Heart left ventricle (tissue), 16 donors: ENCODE results near the gene NCOA3. TPM values are rescaled to one million over a fixed set of nuclear protein-coding genes. Genes with fewer than 3 reads are reported as not detected.
A peak's percentile ranks its signal among the peaks of the same experiment; 100 is the strongest.

ENCODE experiments used
- ATAC-seq, 4 donors: fragments of 200-7000 bp; cut with Tn5 transposase; one replicate each; pipeline ENCODE4 v1.9.1; 2020 to 2022; ENCODE audit warnings: moderate library complexity in 4 of 4, mild to moderate bottlenecking in 3 of 4, moderate number of reproducible peaks in 1 of 4
- DNase-seq, 5 donors: peaks; one replicate each; pipeline ENCODE4 v3.0.0-alpha.2; 2020
- H3K27ac ChIP-seq, 12 donors: fragments of 200-600 bp; sonication (generic) in 4 of 12; one replicate each; pipeline versions ENCODE4 v1.5.0 to v1.8.0; 2016 to 2022; ENCODE audit warnings: mild to moderate bottlenecking in 2 of 12
- H3K27me3 ChIP-seq, 9 donors: fragments of 200-600 bp; sonication (generic) in 2 of 9; one replicate each; pipeline versions ENCODE4 v1.5.1 to v1.8.0; 2016 to 2022; ENCODE audit warnings: mild to moderate bottlenecking in 3 of 9
- H3K36me3 ChIP-seq, 9 donors: fragments of 200-600 bp; sonication (generic) in 2 of 9; one replicate each; pipeline versions ENCODE4 v1.5.0 to v1.8.0; 2018 to 2022; ENCODE audit warnings: mild to moderate bottlenecking in 2 of 9
- H3K4me1 ChIP-seq, 12 donors: fragments of 200-600 bp; sonication (generic) in 4 of 12; one replicate each; pipeline versions ENCODE4 v1.5.0 to v1.8.0; 2016 to 2022; ENCODE audit warnings: mild to moderate bottlenecking in 3 of 12
- H3K4me3 ChIP-seq, 12 donors: fragments of 200-600 bp; sonication (generic) in 4 of 12; one replicate each; pipeline versions ENCODE4 v1.5.0 to v1.8.0; 2017 to 2022; ENCODE audit warnings: mild to moderate bottlenecking in 9 of 12, moderate library complexity in 4 of 12
- H3K9me3 ChIP-seq, 12 donors: fragments of 200-600 bp; sonication (generic) in 4 of 12; one replicate each; pipeline versions ENCODE4 v1.5.0 to v1.8.0; 2016 to 2022; ENCODE audit warnings: mild to moderate bottlenecking in 1 of 12
- CTCF ChIP-seq, 12 donors: fragments of 200-600 bp; sonication (generic) in 4 of 12; IDR thresholded peaks; one replicate each; pipeline versions ENCODE4 v1.5.0 to v1.8.0; 2018 to 2022; ENCODE audit warnings: antibody characterized with exemption in 12 of 12, mild to moderate bottlenecking in 5 of 12
- POLR2A ChIP-seq, 2 donors: fragments of 450-650 bp; IDR thresholded peaks; one replicate each; pipeline ENCODE4 v1.6.1; 2017; ENCODE audit warnings: antibody characterized with exemption in 2 of 2, mild to moderate bottlenecking in 2 of 2, moderate library complexity in 2 of 2
- WGBS, 4 donors: extraction: QIAGEN DNeasy Blood & Tissue Kit in 2 of 4; methylation state at CpG; one replicate each; pipeline versions ENCODE4 v1.1.5 to v1.1.7; 2013 to 2018; 5-methylcytosine and 5-hydroxymethylcytosine counted together
- intact Hi-C, 10 donors: fragments of 100-400 bp; cut with DNase I; formaldehyde crosslinking; loops; one replicate each; pipeline versions ENCODE4 v1.11.1 to v1.14.2; 2022
- polyA plus RNA-seq, 2 donors: library from polyadenylated mRNA; stranded (reverse); fragments of 200-250 nt; gene quantifications; one replicate each; pipeline ENCODE4 v1.2.3, GENCODE V29; 2013
- total RNA-seq, 9 donors: library from RNA; depleted of rRNA in 2 of 9; stranded (reverse); fragments of >200 nt in 2 of 9; fragmentation: NEBNext Ultra II Directional in 3 of 9; extraction: Animal tissue kit (Norgen Biotek cat#: 25700) in 3 of 9; gene quantifications; one replicate each; pipeline versions ENCODE4 v1.1.0 to v1.2.4, GENCODE V29; 2016 to 2023
- donor health status: ischemic (EF 13 %, LVEDD 7.1; RV severe dilation, severe dysfunction).
- donor health status: healthy with polysubstance abuse.
- donor health status: DM: no; HTN: yes; CAD: no.
- donor health status: DM: no; HTN: no; CAD: no.
- donor health status: ischemic (EF 25% LVEDD 6.9; RV normal size, moderate dysfunction).
- donor health status: ischemic (EF 25% LVEDD 5.7; RV mildly dilated, moderate dysfunction).
- donor health status: healthy.
- donor health status: DM: yes; HTN: yes; CAD: no.
- donor health status: ischemic (EF 35%, LVEDD 5.7; RV mildly dilated, moderate dysfunction).
- donor health status: nonischemic (EF 11% LVEDD 7.7; RV severe dilation, severe dysfunction).
- donor health status: DM: yes; HTN: yes; CAD: no.
- donor health status: PGD.
- donor health status: ischemic (EF 29% LVEDD 5.4; RV normal size, mild dysfunction).
- donor health status: nonischemic (EF 23%, LVEDD 6.1; RV moderate dilation, normal function).

NCOA3 gene
- total and polyA plus RNA-seq, 11 donors, result 6.7 to 39.3 (median 25.3) TPM

- intact Hi-C loops, result loop anchor here in 1 of 10 donors (10.0 kb wide), 1 partner anchor 215 kb away; no protein-coding TSS in a partner anchor
- Histone ChIP-seq H3K27ac (peak overlapping the region in 9 of 12 donors; percentile 23 to 74 (median 55)), H3K9me3 (no peaks in the 10 kb centered on the region), H3K27me3 (no peaks in the 10 kb centered on the region), H3K36me3 (no peaks in the 10 kb centered on the region), H3K4me3 (no peak overlapping the region), H3K4me1 (peaks cover 0 to 11% (median 6%) of the 10 kb centered on the region in 12 donors)
- DNase-seq (no peak), ATAC-seq (no peak)
- 88 to 95% (median 92%) methylated on average over 6 of the region's 6 CpGs for WGBS, 4 donors
- TF ChIP-seq POLR2A (IDR thresholded peaks at IDR 0.05) (no peak), CTCF (IDR thresholded peaks at IDR 0.05) (no peak)
These were observed 21.4 kb upstream of the NCOA3 start for GRCh38 chr20:47480239-47480638.

- intact Hi-C loops, result loop anchor here in 1 of 10 donors (10.0 kb wide), 1 partner anchor 216 kb away; no protein-coding TSS in a partner anchor
These were observed 21.0 kb upstream of the NCOA3 start for GRCh38 chr20:47480705-47481104.

GRCh38 chr20:47481330-47482216 lies 20.1 kb upstream of the NCOA3 start:
- no peak overlapping the region for H3K4me3 ChIP-seq
- H3K9me3 ChIP-seq, result no peaks in the 10 kb centered on the region
- peaks cover 0 to 13% (median 6%) of the 10 kb centered on the region in 12 donors for H3K4me1 ChIP-seq
- ATAC-seq, result no peak
- no peaks in the 10 kb centered on the region for H3K27me3 ChIP-seq
- TF ChIP-seq POLR2A (IDR thresholded peaks at IDR 0.05) (no peak), CTCF (IDR thresholded peaks at IDR 0.05) (no peak)
- no peak for DNase-seq
- intact Hi-C loops, result loop anchor here in 1 of 10 donors (10.0 kb wide), 1 partner anchor 217 kb away; no protein-coding TSS in a partner anchor
- WGBS, 4 donors, result 82 to 87% (median 84%) methylated on average over 15 of the region's 15 CpGs
- H3K36me3 ChIP-seq, result no peaks in the 10 kb centered on the region
- H3K27ac ChIP-seq, result no peak overlapping the region

More at GRCh38 chr20:47480705-47481104, 21.0 kb upstream of the NCOA3 start:
- H3K9me3 ChIP-seq, result no peaks in the 10 kb centered on the region
- DNase-seq (no peak), ATAC-seq (no peak)
- no peak for TF ChIP-seq POLR2A (IDR thresholded peaks at IDR 0.05)
- no peak for TF ChIP-seq CTCF (IDR thresholded peaks at IDR 0.05)
- peaks cover 0 to 11% (median 6%) of the 10 kb centered on the region in 12 donors for H3K4me1 ChIP-seq
- H3K27me3 ChIP-seq, result no peaks in the 10 kb centered on the region
- H3K4me3 ChIP-seq, result no peak overlapping the region
- peak overlapping the region in 6 of 12 donors; percentile 23 to 74 (median 54) for H3K27ac ChIP-seq
- no peaks in the 10 kb centered on the region for H3K36me3 ChIP-seq

GRCh38 chr20:47482705-47483104 lies 19.0 kb upstream of the NCOA3 start:
- H3K9me3 ChIP-seq, result no peaks in the 10 kb centered on the region
- 94 to 100% (median 98%) methylated on average over 2 of the region's 2 CpGs for WGBS, 4 donors
- H3K4me1 ChIP-seq, result peaks cover 0 to 24% (median 8%) of the 10 kb centered on the region in 12 donors
- intact Hi-C loops, result loop anchor here in 1 of 10 donors (10.0 kb wide), 1 partner anchor 218 kb away; no protein-coding TSS in a partner anchor
- TF ChIP-seq CTCF (IDR thresholded peaks at IDR 0.05) (no peak), POLR2A (IDR thresholded peaks at IDR 0.05) (no peak)
- H3K27me3 ChIP-seq, result no peaks in the 10 kb centered on the region
- DNase-seq, result no peak
- no peak overlapping the region for H3K4me3 ChIP-seq
- H3K27ac ChIP-seq, result no peak overlapping the region
- H3K36me3 ChIP-seq, result no peaks in the 10 kb centered on the region
- ATAC-seq, result no peak
